GM12891 (cell line): ENCODE results near the gene SLC19A1.

ENCODE experiments used
- PAX5 ChIP-seq: IDR thresholded peaks from 2 replicates; pipeline ENCODE4 v1.6.1; 2011; ENCODE audit warnings: low read length, moderate library complexity, mild to moderate bottlenecking; ENCODE audit not compliant: insufficient read depth, severe bottlenecking
- POLR2A ChIP-seq: IDR thresholded peaks from 2 replicates; pipeline ENCODE4 v1.6.1; 2011; ENCODE audit warnings: low read depth, low read length, control low read depth
- POLR2AphosphoS5 ChIP-seq: IDR thresholded peaks from 2 replicates; pipeline ENCODE4 v1.6.1; 2011; ENCODE audit warnings: low read depth, low read length, control low read depth
- POU2F2 ChIP-seq: IDR thresholded peaks from 2 replicates; pipeline ENCODE4 v1.6.1; 2011; ENCODE audit warnings: low read depth, mild to moderate bottlenecking, control low read depth, low read length, moderate library complexity
- SPI1 ChIP-seq: IDR thresholded peaks from 2 replicates; pipeline ENCODE4 v1.6.1; 2011; ENCODE audit warnings: low read depth, low read length, control low read depth
- TAF1 ChIP-seq: IDR thresholded peaks from 2 replicates; pipeline ENCODE4 v1.6.1; 2011; ENCODE audit warnings: low read depth, low read length, control low read depth

GRCh38 chr21:45590726-45591618 is 48.7 kb upstream of the SLC19A1 start:
- no peak for TF ChIP-seq SPI1
- no peak for TF ChIP-seq POLR2A
- no peak for TF ChIP-seq TAF1
- TF ChIP-seq POLR2AphosphoS5 = no peak
- no peak for TF ChIP-seq PAX5
- no peak for TF ChIP-seq POU2F2
